Body of pancreas (tissue), 4 donors: ENCODE results near the gene SAG. TPM values are rescaled to one million over a fixed set of nuclear protein-coding genes. Genes with fewer than 3 reads are reported as not detected.

Source experiments
- ATAC-seq: fragments of 150-250 bp; one replicate; pipeline ENCODE4 v1.9.1; 2016
- DNase-seq, 4 donors: peaks; one replicate each; pipeline ENCODE4 v3.0.0-alpha.2; 2019
- H3K27ac ChIP-seq, 4 donors: fragments of 200-600 bp; sonication (generic); 1 replicate in 3 of 4; 2 replicates in 1 of 4; pipeline versions ENCODE4 v1.5.1 to v1.6.1; 2016 to 2019; ENCODE audit warnings: mild to moderate bottlenecking in 1 of 4, mixed read lengths in 1 of 4, moderate library complexity in 1 of 4
- H3K27me3 ChIP-seq, 2 donors: fragments of 200-600 bp; sonication (generic); one replicate each; pipeline ENCODE4 v1.6.0; 2016; ENCODE audit warnings: mild to moderate bottlenecking in 1 of 2
- H3K36me3 ChIP-seq, 2 donors: fragments of 200-600 bp; sonication (generic); replicated peaks in 1 of 2; 2 replicates each; pipeline ENCODE4 v1.5.1; 2016; ENCODE audit warnings: low read depth in 2 of 2; ENCODE audit not compliant: insufficient read depth in 1 of 2
- H3K4me1 ChIP-seq: fragments of 200-600 bp; sonication (generic); one replicate; pipeline ENCODE4 v1.6.0; 2016
- H3K4me3 ChIP-seq, 2 donors: fragments of 200-600 bp; sonication (generic); 1 replicate in 1 of 2; 2 replicates in 1 of 2; pipeline ENCODE4 v1.5.1; 2016 to 2019
- H3K9me3 ChIP-seq, 3 donors: fragments of 200-600 bp; sonication (generic); 1 replicate in 2 of 3; 2 replicates in 1 of 3; pipeline ENCODE4 v1.5.1; 2016
- CTCF ChIP-seq, 7 experiments: fragments of 450-650 bp in 4 of 7; fragments of 200-600 bp in 3 of 7; sonication (generic) in 3 of 7; IDR thresholded peaks; one replicate each; pipeline ENCODE4 v1.5.1; 2016 to 2019; ENCODE audit warnings: antibody characterized with exemption in 7 of 7
- POLR2A ChIP-seq, 3 donors: fragments of 450-650 bp; IDR thresholded peaks; one replicate each; pipeline ENCODE4 v1.6.1; 2016; ENCODE audit warnings: antibody characterized with exemption in 3 of 3, mild to moderate bottlenecking in 2 of 3
- WGBS, 2 donors: methylation state at CpG; one replicate each; pipeline ENCODE4 v1.1.5; 2017; 5-methylcytosine and 5-hydroxymethylcytosine counted together
- intact Hi-C: fragments of 100-400 bp; cut with DNase I; formaldehyde crosslinking; loops from one replicate; pipeline ENCODE4 v1.15.1; 2023
- total RNA-seq, 2 donors: library from RNA; depleted of rRNA; stranded (reverse); fragments of >200 nt; gene quantifications; one replicate each; pipeline ENCODE4 v1.1.0, GENCODE V29; 2016

The SAG gene
- not detected for total RNA-seq

GRCh38 chr2:233307565-233307964 lies at the start of gene SAG:
TSS of gene SAG (plus strand) at chr2:233307816. CDS start at chr2:233309190, 1,374 bp downstream.
- ATAC-seq (no peak), DNase-seq (no peak)
- H3K4me3 ChIP-seq = no peak within 1 kb of the TSS
- H3K27ac ChIP-seq = no peak within 1 kb of the TSS
- TF ChIP-seq POLR2A (IDR thresholded peaks at IDR 0.05) (no peak), CTCF (IDR thresholded peaks at IDR 0.05) (no peak)
- H3K27me3 ChIP-seq = no peaks in the 10 kb centered on the region
- no peaks in the 10 kb centered on the region for H3K9me3 ChIP-seq
- intact Hi-C loops = no loop called here
- H3K36me3 ChIP-seq = no peaks in the 10 kb centered on the region
- H3K4me1 ChIP-seq = no peaks in the 10 kb centered on the region
- WGBS, 2 donors = 79 to 85% methylated on average over 6 to 7 of the region's 7 CpGs

GRCh38 chr2:233258211-233258610 lies 49.4 kb upstream of the SAG start:
- TF ChIP-seq CTCF (IDR thresholded peaks at IDR 0.05) = no peak
- no peak for TF ChIP-seq POLR2A (IDR thresholded peaks at IDR 0.05)
- peaks cover 0 to 22% of the 10 kb centered on the region in 2 donors for H3K36me3 ChIP-seq
- WGBS, 2 donors = 75 to 93% methylated on average over 2 of the region's 2 CpGs

DNA sequence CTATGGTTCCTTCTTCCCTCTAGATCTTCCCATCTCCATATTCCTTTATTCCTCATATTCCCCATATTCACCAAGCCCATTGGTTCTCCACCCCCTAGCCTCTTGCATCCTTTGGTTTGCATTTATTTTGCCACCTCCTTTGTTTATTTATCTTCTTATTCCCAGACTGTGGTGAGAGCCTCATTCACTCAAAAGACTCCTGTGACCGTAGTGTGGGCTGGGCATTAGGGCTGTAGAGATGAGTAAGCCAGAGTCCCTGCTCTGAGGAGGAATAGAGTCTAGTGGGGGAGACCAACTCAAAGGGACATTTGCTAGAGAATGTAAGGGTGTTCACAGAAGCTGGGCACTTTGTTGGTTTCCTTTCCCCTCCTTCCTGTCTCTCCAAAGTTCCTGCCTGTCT lies 47.9 kb upstream of the SAG start:
- no peak overlapping the region for H3K27ac ChIP-seq
- WGBS, 2 donors = 93 to 95% methylated on average over 1 of the region's 1 CpG
- peaks cover 8 to 36% of the 10 kb centered on the region in 2 donors for H3K36me3 ChIP-seq
- no peak for DNase-seq
- no peaks in the 10 kb centered on the region for H3K4me1 ChIP-seq
- H3K9me3 ChIP-seq = no peaks in the 10 kb centered on the region
- H3K4me3 ChIP-seq = no peak overlapping the region
- TF ChIP-seq POLR2A (IDR thresholded peaks at IDR 0.05) (no peak), CTCF (IDR thresholded peaks at IDR 0.05) (no peak)
- intact Hi-C loops = no loop called here
- no peaks in the 10 kb centered on the region for H3K27me3 ChIP-seq
- ATAC-seq = no peak

More at GRCh38 chr2:233258211-233258610, 49.4 kb upstream of the SAG start:
- Histone ChIP-seq H3K4me1 (peaks cover 13% of the 10 kb centered on the region), H3K9me3 (no peaks in the 10 kb centered on the region), H3K27me3 (no peaks in the 10 kb centered on the region), H3K27ac (no peak overlapping the region), H3K4me3 (no peak overlapping the region)
- intact Hi-C loops = no loop called here
- ATAC-seq = no peak
- no peak for DNase-seq

DNA sequence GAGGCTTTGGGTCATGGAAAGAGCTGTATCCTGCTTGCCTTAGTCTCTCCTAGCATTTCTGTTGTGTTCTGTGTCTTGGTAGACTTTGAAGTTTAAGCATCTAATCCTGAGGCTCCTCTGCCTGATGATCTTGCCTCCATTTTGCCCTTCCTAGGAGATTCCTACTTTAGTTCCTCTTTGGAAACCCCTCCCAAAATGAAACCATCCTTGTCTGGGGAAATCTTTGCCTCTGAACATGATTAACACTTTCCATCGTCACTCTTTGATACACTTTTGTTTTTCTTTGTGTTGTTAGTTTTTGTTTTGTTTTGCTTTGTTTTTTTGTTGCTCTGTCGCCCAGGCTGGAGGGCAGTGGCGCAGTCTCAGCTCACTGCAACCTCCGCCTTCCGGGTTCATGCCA lies 47.0 kb upstream of the SAG start:
- no peak for DNase-seq
- Histone ChIP-seq H3K9me3 (no peaks in the 10 kb centered on the region), H3K36me3 (peaks cover 10 to 44% of the 10 kb centered on the region in 2 donors), H3K27me3 (no peaks in the 10 kb centered on the region), H3K27ac (no peak overlapping the region), H3K4me3 (no peak overlapping the region), H3K4me1 (no peaks in the 10 kb centered on the region)
- 94 to 96% methylated on average over 5 of the region's 5 CpGs for WGBS, 2 donors
- TF ChIP-seq POLR2A (IDR thresholded peaks at IDR 0.05) = no peak
- TF ChIP-seq CTCF (IDR thresholded peaks at IDR 0.05) = no peak
- intact Hi-C loops = no loop called here
- no peak for ATAC-seq

- H3K27ac ChIP-seq = no peak overlapping the region
- H3K36me3 ChIP-seq = peaks cover 10 to 46% of the 10 kb centered on the region in 2 donors
- no peak overlapping the region for H3K4me3 ChIP-seq
- DNase-seq = no peak
- no peaks in the 10 kb centered on the region for H3K9me3 ChIP-seq
- intact Hi-C loops = no loop called here
- no peaks in the 10 kb centered on the region for H3K27me3 ChIP-seq
- no peak for TF ChIP-seq CTCF (IDR thresholded peaks at IDR 0.05)
- TF ChIP-seq POLR2A (IDR thresholded peaks at IDR 0.05) = no peak
- no peak for ATAC-seq
- no peaks in the 10 kb centered on the region for H3K4me1 ChIP-seq
- 88 to 90% methylated on average over 9 of the region's 9 CpGs for WGBS, 2 donors
These were observed 45.6 kb upstream of the SAG start for GRCh38 chr2:233261819-233262555.
